Nephron (organoid): ENCODE results near the gene CLASP2.

Experiments
- H3K27ac Mint-ChIP-seq, 3 experiments: 2 replicates each; pipeline ENCODE4 v1.8.0; 2020; ENCODE audit warnings: mixed read lengths in 3 of 3, mild to moderate bottlenecking in 2 of 3, moderate library complexity in 1 of 3
- H3K27me3 Mint-ChIP-seq: 2 replicates; pipeline ENCODE4 v1.8.0; 2021; ENCODE audit warnings: low read depth, mild to moderate bottlenecking, moderate library complexity, mixed read lengths
- H3K36me3 Mint-ChIP-seq: 2 replicates; pipeline ENCODE4 v1.8.0; 2020; ENCODE audit warnings: low read depth, mixed read lengths
- H3K4me1 Mint-ChIP-seq: 2 replicates; pipeline ENCODE4 v1.8.0; 2020; ENCODE audit warnings: mixed read lengths
- H3K4me3 Mint-ChIP-seq, 3 experiments: 2 replicates each; pipeline ENCODE4 v1.8.0; 2020; ENCODE audit warnings: mild to moderate bottlenecking in 3 of 3, mixed read lengths in 3 of 3, moderate library complexity in 2 of 3
- H3K9me3 Mint-ChIP-seq: 2 replicates; pipeline ENCODE4 v1.8.0; 2020; ENCODE audit warnings: mixed read lengths
- TF ChIP-seq, protein P1 (sequence below), 3 experiments: fragments of 200-600 bp; sonication (generic); IDR thresholded peaks; one replicate each; pipeline ENCODE4 v1.5.0; 2021; ENCODE audit warnings: antibody characterized with exemption in 3 of 3; ENCODE audit not compliant: unreplicated experiment in 3 of 3

Gene CLASP2

DNA sequence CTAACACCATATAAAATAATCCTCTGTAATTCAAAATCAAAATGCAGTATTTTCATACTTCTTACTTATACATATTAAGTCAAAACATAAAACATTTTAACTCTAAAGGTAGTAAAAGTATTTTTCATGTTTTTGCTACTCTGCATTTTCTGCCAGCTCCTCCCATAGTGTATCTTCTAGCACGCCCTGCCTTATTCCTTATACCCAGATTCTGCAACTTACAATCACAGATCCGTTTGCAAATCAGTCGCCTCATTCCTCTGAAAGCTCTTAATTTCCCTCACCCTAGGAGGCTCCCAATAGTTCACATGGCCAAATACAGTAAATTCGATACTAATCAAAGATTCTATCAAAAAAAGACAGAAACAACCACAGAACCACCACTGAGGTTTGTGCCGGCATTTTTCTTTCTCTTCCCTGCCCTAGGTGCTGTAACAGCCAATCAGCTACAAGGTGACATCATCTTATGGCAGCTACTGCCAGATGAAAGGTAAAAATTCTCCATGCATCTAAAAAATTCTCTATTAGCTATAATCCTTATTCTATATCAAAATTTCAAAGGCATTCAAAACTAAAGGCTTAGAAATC lies 72.9 kb downstream of the CLASP2 start:
- no peaks in the 10 kb centered on the region for H3K27me3 Mint-ChIP-seq
- no peaks in the 10 kb centered on the region for H3K4me1 Mint-ChIP-seq
- H3K9me3 Mint-ChIP-seq, result no peaks in the 10 kb centered on the region
- H3K27ac Mint-ChIP-seq, result peak overlapping the region; percentile 13 to 79 (median 54)
- H3K4me3 Mint-ChIP-seq, result peak overlapping the region; percentile 79 to 87 (median 86)
- no peaks in the 10 kb centered on the region for H3K36me3 Mint-ChIP-seq
- TF ChIP-seq, protein P1, sequence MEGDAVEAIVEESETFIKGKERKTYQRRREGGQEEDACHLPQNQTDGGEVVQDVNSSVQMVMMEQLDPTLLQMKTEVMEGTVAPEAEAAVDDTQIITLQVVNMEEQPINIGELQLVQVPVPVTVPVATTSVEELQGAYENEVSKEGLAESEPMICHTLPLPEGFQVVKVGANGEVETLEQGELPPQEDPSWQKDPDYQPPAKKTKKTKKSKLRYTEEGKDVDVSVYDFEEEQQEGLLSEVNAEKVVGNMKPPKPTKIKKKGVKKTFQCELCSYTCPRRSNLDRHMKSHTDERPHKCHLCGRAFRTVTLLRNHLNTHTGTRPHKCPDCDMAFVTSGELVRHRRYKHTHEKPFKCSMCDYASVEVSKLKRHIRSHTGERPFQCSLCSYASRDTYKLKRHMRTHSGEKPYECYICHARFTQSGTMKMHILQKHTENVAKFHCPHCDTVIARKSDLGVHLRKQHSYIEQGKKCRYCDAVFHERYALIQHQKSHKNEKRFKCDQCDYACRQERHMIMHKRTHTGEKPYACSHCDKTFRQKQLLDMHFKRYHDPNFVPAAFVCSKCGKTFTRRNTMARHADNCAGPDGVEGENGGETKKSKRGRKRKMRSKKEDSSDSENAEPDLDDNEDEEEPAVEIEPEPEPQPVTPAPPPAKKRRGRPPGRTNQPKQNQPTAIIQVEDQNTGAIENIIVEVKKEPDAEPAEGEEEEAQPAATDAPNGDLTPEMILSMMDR (IDR thresholded peaks at IDR 0.05; ENCODE audit: unreplicated experiment in 3 of 3), result no peak

DNA sequence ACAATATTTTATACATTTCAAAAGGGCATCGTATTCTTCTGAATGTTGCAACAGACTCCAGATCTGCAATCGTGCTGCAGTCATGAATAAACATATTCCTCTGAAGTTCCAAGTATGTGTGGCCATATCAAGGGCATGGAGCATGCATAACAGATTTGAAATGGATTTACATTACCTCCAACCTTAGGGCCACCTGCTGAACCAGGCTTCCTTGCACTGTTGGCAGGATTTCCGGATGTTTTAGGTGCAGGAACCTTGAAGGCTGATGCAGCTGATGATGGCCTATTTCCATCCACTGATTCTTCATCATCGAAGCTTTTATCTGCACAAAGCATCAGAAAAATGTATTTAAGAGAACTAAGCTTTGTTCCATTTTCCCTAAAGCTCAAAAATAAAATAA lies 73.5 kb downstream of the CLASP2 start:
- no peaks in the 10 kb centered on the region for H3K9me3 Mint-ChIP-seq

GRCh38 chr3:33642806-33643205 lies 75.2 kb downstream of the CLASP2 start:
- Mint-ChIP-seq H3K27me3 (no peaks in the 10 kb centered on the region), H3K36me3 (peaks cover 9% of the 10 kb centered on the region), H3K9me3 (no peaks in the 10 kb centered on the region), H3K4me3 (no peak overlapping the region), H3K4me1 (no peaks in the 10 kb centered on the region), H3K27ac (no peak overlapping the region)
- TF ChIP-seq, protein P1 (IDR thresholded peaks at IDR 0.05; ENCODE audit: unreplicated experiment in 3 of 3), result no peak

More for the DNA sequence above, 73.5 kb downstream of the CLASP2 start:
- H3K36me3 Mint-ChIP-seq, result peaks cover 3% of the 10 kb centered on the region
- H3K4me1 Mint-ChIP-seq, result no peaks in the 10 kb centered on the region
- no peak overlapping the region for H3K27ac Mint-ChIP-seq
- no peak overlapping the region for H3K4me3 Mint-ChIP-seq
- no peaks in the 10 kb centered on the region for H3K27me3 Mint-ChIP-seq
- TF ChIP-seq, protein P1 (IDR thresholded peaks at IDR 0.05; ENCODE audit: unreplicated experiment in 3 of 3), result no peak

DNA sequence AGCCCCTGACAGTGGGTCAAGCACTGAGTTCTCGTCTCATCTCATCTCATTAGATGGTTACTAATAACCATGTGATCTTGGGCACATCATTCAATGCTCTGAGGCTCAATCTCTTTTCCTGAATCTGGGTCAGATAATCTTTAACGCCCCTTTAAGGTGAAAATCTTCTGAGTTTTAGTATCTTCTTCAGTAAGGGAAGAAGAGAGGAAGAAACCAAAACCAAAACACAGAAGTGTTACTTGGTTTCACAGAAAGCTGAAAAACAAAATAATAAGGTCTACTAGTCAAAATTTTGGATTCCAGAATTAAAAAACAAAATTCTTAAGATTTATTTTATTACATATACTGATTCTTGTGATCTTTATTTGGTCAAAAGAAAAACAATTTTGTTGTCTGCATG lies 78.2 kb downstream of the CLASP2 start:
- Mint-ChIP-seq H3K4me1 (no peaks in the 10 kb centered on the region), H3K9me3 (no peaks in the 10 kb centered on the region), H3K27me3 (no peaks in the 10 kb centered on the region), H3K27ac (no peak overlapping the region), H3K36me3 (peaks cover 10% of the 10 kb centered on the region), H3K4me3 (no peak overlapping the region)
- TF ChIP-seq, protein P1 (IDR thresholded peaks at IDR 0.05; ENCODE audit: unreplicated experiment in 3 of 3), result no peak

DNA sequence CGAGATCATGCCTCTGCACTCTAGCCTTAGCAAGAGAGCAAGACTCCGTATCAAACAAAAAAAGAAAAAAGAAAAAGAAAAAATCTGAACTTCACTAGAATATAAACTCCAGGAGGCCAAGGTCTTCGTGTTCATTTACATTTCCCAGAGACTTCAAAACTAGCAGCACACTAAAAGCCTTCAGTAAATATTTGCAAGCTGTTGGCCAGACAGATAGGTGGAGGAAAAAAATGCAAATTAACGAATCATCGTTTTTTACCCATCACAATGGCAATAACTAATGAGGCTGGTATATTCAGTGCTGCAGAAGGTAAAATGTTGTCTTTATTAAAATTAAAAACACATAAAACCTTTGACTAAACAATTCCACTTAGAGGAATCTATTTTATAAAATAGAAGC lies 80.6 kb downstream of the CLASP2 start:
- Mint-ChIP-seq H3K36me3 (peaks cover 10% of the 10 kb centered on the region), H3K4me1 (no peaks in the 10 kb centered on the region), H3K27me3 (no peaks in the 10 kb centered on the region), H3K9me3 (no peaks in the 10 kb centered on the region), H3K27ac (no peak overlapping the region), H3K4me3 (no peak overlapping the region)
- TF ChIP-seq, protein P1 (IDR thresholded peaks at IDR 0.05; ENCODE audit: unreplicated experiment in 3 of 3), result no peak

GRCh38 chr3:33636125-33636850 lies 81.8 kb downstream of the CLASP2 start:
- peaks cover 10% of the 10 kb centered on the region for H3K36me3 Mint-ChIP-seq
- H3K27ac Mint-ChIP-seq, result no peak overlapping the region
- H3K4me1 Mint-ChIP-seq, result no peaks in the 10 kb centered on the region
- H3K9me3 Mint-ChIP-seq, result no peaks in the 10 kb centered on the region
- no peaks in the 10 kb centered on the region for H3K27me3 Mint-ChIP-seq
- no peak overlapping the region for H3K4me3 Mint-ChIP-seq
- TF ChIP-seq, protein P1 (IDR thresholded peaks at IDR 0.05; ENCODE audit: unreplicated experiment in 3 of 3), result peak; percentile 48 to 73 (median 56)
